Kidney (tissue), 14 donors: ENCODE data around the gene NLGN4Y. TPM values are rescaled to one million over a fixed set of nuclear protein-coding genes. Genes with fewer than 3 reads are reported as not detected.

Experiments used
- DNase-seq, 5 donors: peaks; one replicate each; pipeline ENCODE4 v3.0.0-alpha.2; 2013 to 2020
- FAIRE-seq: peaks from 2 replicates; lab custom pipeline; 2012; peaks lifted over from hg19 to GRCh38; lab: Jason Lieb, UNC
- H3K27ac ChIP-seq, 2 donors: one replicate each; pipeline ENCODE4 v1.7.0; 2013; ENCODE audit warnings: low read depth in 2 of 2, low read length in 2 of 2, inconsistent platforms in 1 of 2
- H3K27me3 ChIP-seq: one replicate; pipeline ENCODE4 v1.7.1; 2013; ENCODE audit warnings: low read length, inconsistent platforms; ENCODE audit not compliant: control insufficient read depth, insufficient read depth
- H3K36me3 ChIP-seq, 3 donors: one replicate each; pipeline versions ENCODE4 v1.7.0 to v1.7.1; 2013; ENCODE audit warnings: low read length in 3 of 3, control low read depth in 1 of 3, inconsistent platforms in 1 of 3; ENCODE audit not compliant: insufficient read depth in 3 of 3, control insufficient read depth in 2 of 3
- H3K4me1 ChIP-seq, 3 donors: one replicate each; pipeline versions ENCODE4 v1.7.0 to v1.7.1; 2013; ENCODE audit warnings: low read length in 3 of 3, inconsistent platforms in 1 of 3, low read depth in 1 of 3; ENCODE audit not compliant: control insufficient read depth in 2 of 3, insufficient read depth in 2 of 3
- H3K4me3 ChIP-seq, 3 donors: one replicate each; pipeline versions ENCODE4 v1.7.0 to v1.8.1; 2013; ENCODE audit warnings: low read length in 3 of 3, control low read depth in 1 of 3, inconsistent platforms in 1 of 3
- H3K9ac ChIP-seq, 3 donors: one replicate each; pipeline versions ENCODE4 v1.7.0 to v1.7.1; 2013; ENCODE audit warnings: low read length in 3 of 3, control low read depth in 1 of 3, inconsistent platforms in 1 of 3
- H3K9me3 ChIP-seq, 3 donors: one replicate each; pipeline versions ENCODE4 v1.7.0 to v1.7.1; 2013; ENCODE audit warnings: low read length in 3 of 3, control low read depth in 1 of 3, inconsistent platforms in 1 of 3; ENCODE audit not compliant: control insufficient read depth in 2 of 3, insufficient read depth in 1 of 3
- CTCF ChIP-seq: IDR thresholded peaks from 3 replicates; pipeline ENCODE4 v1.5.1; 2012; ENCODE audit warnings: mild to moderate bottlenecking, moderate library complexity, borderline replicate concordance; ENCODE audit not compliant: insufficient read depth; ENCODE audit errors: extremely low read depth
- intact Hi-C: fragments of 100-400 bp; cut with DNase I; formaldehyde crosslinking; loops from one replicate; pipeline ENCODE4 v1.11.1; 2022
- polyA plus RNA-seq: library from polyadenylated mRNA; stranded (reverse); fragments of 350-450 nt; fragmentation: Illumina TruSeq; extraction: RNeasy Lipid Tissue Mini Kit (QIAGEN cat#74804); gene quantifications from one replicate; pipeline ENCODE4 v1.2.3, GENCODE V29; 2014; ENCODE audit warnings: low read depth, low replicate concordance; ENCODE audit not compliant: insufficient read depth
- total RNA-seq: library from RNA; stranded (reverse); fragmentation: NEBNext Ultra II Directional; extraction: Animal tissue kit (Norgen Biotek cat#: 25700); gene quantifications from one replicate; pipeline ENCODE4 v1.2.1, GENCODE V29; 2021
- donor health status: control.
- donor health status: control.
- donor health status: control.
- donor health status: control.
- donor health status: control.
- donor health status: DM: yes; HTN: yes; CAD: no.
- donor health status: Normal renal cell carcinoma (clear cell type).

NLGN4Y gene
- total and polyA plus RNA-seq, 2 donors from 2014 or later: 3.7 TPM; not detected in 1

GRCh38 chrY:14617625-14618024 lies 93.3 kb downstream of the NLGN4Y start:
- Histone ChIP-seq H3K27me3 (no peaks in the 10 kb centered on the region), H3K4me3 (no peak overlapping the region), H3K36me3 (no peaks in the 10 kb centered on the region), H3K4me1 (no peaks in the 10 kb centered on the region), H3K9me3 (no peaks in the 10 kb centered on the region), H3K27ac (no peak overlapping the region), H3K9ac (no peak overlapping the region)
- intact Hi-C loops: no loop called here
- no peak for FAIRE-seq
- no peak for DNase-seq
- no peak for TF ChIP-seq CTCF

GRCh38 chrY:14618513-14618912 lies 94.2 kb downstream of the NLGN4Y start:
- intact Hi-C loops: no loop called here
- TF ChIP-seq CTCF: no peak
- FAIRE-seq: no peak
- no peak overlapping the region for H3K4me3 ChIP-seq
- H3K27me3 ChIP-seq: no peaks in the 10 kb centered on the region
- H3K27ac ChIP-seq: no peak overlapping the region
- no peak overlapping the region for H3K9ac ChIP-seq
- DNase-seq: no peak
- H3K9me3 ChIP-seq: no peaks in the 10 kb centered on the region
- H3K36me3 ChIP-seq: no peaks in the 10 kb centered on the region
- H3K4me1 ChIP-seq: no peaks in the 10 kb centered on the region

- Histone ChIP-seq H3K27ac (no peak overlapping the region), H3K9me3 (no peaks in the 10 kb centered on the region), H3K4me1 (no peaks in the 10 kb centered on the region), H3K36me3 (no peaks in the 10 kb centered on the region), H3K9ac (no peak overlapping the region), H3K4me3 (no peak overlapping the region), H3K27me3 (no peaks in the 10 kb centered on the region)
- TF ChIP-seq CTCF: no peak
- FAIRE-seq (no peak), DNase-seq (no peak)
- intact Hi-C loops: no loop called here
Measured at GRCh38 chrY:14628208-14628607, 103.9 kb downstream of the NLGN4Y start.

GRCh38 chrY:14631676-14632075 lies 107.3 kb downstream of the NLGN4Y start:
- Histone ChIP-seq H3K27ac (peak overlapping the region in 1 of 2 donors; percentile 17), H3K4me1 (no peaks in the 10 kb centered on the region), H3K36me3 (no peaks in the 10 kb centered on the region), H3K9ac (no peak overlapping the region), H3K4me3 (no peak overlapping the region), H3K9me3 (no peaks in the 10 kb centered on the region), H3K27me3 (no peaks in the 10 kb centered on the region)
- DNase-seq (no peak), FAIRE-seq (no peak)
- TF ChIP-seq CTCF: no peak
- intact Hi-C loops: no loop called here
